Hematopoietic multipotent progenitor cell (in vitro differentiated cells): Measurements from ENCODE around the gene KSR1. TPM values are rescaled to one million over a fixed set of nuclear protein-coding genes. Genes with fewer than 3 reads are reported as not detected.

Source experiments
- DNase-seq, 3 donors: peaks; one replicate each; pipeline ENCODE4 v3.0.0-alpha.2; 2011 to 2015; ENCODE audit warnings: low read depth in 2 of 3, low spot score in 2 of 3
- total RNA-seq: library from RNA; depleted of rRNA; stranded (reverse); fragments of >200 nt; gene quantifications from one replicate; pipeline ENCODE4 v1.2.3, GENCODE V29; 2012

The KSR1 gene
- total RNA-seq, 1 donor = 43.1 TPM

DNA sequence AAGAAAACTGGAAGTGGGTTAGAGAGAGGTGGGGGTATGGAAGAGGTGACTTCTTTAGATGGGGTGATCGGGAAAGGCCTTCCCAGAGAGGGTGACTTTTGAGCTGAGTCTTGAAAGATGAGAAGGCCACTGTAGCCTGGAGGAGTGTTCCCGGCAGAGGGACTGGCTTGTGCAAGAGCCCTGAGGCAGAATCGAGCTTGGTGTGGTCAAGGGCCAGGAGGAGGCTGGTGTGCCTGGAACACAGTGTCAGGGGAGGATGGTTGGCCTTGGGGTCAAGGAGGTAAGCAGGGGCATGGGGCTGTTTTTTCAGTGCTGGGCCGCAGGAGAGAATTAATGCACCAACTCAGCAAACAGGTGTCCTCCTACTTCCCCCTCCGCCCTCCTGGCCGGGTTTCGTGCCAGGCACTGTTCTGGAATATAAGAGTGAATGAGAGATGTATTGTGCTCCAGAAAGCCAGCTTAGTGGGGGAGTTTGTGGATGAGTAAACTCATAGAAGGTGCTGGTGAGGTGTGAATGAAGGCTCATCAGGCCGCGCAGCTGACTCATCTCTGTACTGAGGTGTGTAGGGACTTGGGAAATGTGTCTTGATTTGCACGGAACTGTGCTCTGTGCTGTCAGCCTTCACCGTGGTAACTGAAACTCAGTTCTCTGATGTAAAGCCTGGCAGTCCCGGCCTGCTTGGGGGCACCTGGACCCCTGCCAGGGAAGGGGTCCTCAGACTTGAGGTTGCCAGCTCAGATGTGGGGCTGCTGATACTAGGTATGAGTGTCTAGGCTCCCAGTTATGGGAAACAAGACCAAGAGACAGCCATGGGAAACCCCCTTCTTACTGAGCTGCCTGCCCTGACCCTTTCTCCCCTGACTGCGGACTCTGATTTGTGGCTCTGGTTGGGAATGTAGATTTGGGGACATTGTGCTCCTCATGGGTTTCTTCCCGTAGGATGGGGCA is 15.3 kb downstream of the KSR1 start:
- DNase-seq = peak; percentile 22 to 51 (median 25)

DNA sequence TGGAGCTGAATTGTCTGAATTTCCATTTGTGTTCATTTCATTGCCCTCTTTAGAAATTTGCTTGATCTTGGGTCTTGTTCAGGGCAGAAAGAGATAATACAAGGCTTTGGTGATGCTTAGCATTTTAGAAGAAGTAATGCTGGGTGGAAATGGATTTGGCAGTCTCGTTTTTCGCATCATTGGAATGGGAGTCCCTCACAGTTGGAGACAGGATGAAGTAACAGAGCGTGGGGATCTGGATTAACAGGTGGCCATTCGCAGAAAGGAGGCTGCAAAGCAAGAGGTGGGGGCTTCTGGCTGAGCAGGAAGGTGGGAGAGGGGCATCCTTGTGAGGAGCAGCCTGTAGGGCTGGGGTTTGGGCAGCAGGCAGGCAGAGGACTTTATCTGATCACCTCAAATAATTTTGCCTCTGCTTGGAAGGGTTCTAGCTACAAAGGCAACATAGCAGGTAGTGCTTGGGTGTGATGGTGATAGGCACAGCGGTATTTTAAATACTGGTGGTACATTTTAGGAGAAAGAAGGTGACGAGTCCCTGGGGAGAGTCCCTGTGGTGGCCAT is 17.0 kb downstream of the KSR1 start:
- DNase-seq = no peak

DNA sequence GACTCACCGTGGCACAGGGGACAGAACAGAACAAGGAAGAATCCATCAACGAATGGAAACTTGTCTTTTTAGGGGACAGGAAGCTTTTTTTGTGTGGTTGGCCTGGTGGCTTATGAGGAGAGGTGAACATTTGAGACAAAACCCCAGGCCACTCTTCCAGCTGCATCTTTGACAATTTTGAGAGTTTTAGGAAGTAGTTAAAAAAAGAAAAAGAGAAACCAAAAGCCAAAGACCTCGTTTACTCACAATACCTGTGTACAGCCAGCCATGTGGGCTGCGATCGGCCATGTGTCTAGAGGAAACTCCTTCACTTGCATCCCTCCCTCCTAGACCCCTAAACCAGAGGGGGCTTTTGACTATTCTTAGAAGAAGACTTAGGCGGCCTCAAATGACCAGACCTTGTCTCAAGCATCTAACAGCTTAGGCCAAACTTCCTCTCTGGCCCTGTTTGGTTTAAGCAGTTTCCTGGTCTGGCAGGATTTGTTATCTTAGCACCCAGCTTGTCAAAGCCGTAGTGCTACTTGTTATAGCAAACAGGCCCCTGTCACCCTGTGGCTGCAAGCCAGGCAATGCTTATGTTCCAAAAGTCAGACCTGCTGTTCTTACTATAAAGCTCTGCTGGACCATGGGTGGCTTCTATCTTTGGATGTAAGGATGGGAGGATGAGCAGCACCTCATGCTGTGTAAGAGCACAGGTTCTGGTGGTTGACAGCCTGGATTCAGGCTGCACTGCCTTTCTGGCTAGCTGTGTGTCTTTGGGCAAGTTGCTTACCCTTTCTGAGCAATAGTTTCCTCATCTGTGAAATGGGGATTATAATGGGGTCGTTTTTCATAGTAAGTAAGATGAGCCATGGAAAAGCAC is 17.7 kb downstream of the KSR1 start:
- peak; percentile 33 to 97 (median 93) for DNase-seq

DNA sequence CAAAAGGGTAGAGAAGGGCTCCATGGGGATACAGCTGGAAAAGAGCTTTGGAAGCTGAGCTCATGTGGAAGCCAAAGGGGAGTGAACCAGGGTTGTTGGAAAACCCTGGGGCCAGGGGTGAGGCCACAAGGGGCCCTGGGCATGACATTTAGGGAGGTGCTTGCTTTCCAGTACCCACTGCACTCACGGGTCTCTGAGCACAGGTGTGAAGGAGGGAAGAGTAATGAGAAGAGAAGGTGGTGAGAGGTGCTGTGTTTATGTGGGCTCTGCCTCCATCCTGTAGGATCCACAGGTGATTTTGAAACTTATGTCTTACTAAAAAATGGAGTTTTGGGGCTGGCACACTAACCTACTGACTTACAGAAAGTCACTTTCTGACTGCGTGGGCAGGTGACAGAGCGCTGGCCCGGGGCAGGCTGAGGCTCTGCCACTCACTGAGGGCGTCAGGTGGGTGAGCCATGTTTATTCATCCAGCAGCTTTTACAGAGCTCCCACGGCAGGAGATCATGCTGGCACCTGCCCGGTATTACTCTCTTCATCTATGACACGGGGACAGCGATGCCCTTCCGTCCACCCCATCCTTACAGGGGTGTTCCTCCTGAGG is 18.9 kb downstream of the KSR1 start:
- no peak for DNase-seq

DNA sequence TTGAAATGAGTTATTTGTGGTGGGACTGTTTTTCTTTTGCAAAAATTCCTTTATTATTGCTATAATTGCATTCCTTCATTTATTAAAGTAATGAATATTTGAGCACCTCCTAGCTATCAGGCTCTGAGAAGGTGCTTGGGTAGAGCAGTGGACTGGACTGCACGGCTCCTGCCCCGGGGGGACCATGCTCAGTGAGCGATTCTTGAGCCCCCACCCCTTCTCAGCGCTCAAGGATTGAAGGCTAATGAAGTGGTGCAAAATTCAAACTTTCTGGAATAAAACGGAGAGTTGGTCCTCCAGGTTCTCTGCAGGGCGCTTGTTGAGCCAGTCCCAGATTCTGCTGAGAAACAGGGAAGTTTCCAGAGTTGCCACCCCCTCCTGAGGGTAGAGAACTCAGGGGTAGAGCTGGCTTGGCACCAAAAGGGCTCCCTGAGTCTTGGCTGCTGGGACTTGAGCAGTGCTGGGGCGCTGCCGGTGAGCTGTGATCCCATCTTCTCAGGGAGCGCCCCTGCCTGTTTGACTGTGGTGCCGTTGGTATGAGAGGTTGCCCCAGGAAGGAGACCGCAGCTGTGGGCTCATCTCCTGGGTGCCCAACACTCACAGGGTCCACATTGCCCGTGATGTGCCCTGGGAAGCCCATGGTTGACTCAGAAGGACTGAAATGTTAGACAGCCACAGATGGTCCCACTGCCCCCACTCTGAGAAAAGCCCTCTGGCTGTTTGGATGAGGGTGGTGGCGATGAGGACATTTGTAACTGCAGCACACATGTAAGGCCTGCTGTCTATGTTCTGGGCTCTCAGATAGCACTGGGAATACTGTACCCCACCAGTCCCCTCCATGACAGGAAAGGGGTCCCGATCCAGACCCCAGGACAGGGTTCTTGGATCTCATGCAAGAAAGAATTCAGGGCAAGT is 20.0 kb downstream of the KSR1 start:
- no peak for DNase-seq

DNA sequence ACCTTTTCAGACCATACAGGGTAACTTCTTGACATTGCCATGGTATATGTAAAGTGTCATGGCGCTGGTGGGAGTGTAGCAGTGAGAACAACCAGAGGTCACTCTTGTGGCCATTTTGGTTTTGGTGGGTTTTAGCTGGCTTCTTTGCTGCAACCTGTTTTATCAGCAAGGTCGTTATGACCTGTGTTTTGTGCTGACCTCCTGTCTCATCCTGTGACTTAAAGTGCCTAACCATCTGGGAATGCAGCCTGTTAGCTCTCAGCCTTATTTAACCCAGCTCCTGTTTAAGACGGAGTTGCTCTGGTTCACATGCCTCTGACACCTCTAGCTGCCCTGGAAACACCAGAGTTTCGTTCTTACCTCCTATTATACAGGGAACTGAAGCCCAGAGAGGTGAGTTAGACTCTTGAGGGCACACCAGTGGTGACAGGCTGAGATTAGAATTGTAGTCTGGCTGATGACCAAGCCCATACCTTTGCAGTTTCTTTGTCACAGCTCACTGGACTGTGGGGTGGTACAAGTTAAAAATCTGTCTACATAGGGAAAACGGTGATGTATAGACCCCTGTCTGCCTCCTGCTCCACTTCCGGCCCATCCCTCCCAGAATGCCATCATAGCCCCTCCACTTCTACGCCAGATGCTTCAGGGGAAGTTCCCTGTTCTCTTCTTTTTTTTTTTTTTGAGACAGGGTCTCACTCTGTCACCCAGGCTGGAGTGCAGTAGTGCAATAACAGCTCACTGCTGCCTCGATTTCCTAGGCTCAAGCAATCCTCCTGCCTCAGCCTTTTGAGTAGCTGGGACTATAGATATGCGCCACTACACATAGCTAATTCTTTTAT is 21.0 kb downstream of the KSR1 start:
- DNase-seq = peak in 1 of 3 donors; percentile 26

DNA sequence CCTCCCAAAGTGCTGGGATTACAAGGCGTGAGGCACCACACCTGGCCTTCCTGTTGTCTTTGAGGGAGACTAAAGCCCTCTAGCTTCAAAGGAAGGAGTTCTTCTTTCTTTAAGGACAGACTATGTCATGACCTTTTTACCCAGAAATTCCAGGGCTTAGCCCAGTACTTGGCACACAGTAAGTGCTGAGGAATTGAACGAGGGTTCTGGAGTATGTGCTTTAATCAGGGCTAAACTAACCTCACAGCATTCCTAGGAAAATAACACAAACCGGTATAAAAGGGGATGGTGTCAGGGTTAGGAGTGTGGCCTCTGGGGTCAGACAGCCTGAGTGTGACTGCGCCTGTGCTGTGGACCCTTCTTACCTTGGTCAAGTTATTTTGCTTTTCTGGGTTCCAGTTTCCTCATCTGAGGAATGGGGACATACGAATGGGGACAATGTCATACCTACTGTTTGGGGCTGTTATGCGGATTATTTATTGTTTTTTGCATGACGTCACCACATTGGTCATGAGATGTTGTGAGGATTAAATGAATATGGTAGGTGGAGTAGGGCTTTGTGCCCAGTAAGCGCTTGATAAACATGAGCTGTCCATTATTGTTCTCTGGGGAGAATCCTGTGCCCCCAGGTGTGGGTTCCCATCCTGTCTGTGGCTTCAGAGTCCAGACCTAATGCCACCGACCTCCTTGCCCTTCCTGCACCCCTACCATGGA is 21.9 kb downstream of the KSR1 start:
- no peak for DNase-seq

DNA sequence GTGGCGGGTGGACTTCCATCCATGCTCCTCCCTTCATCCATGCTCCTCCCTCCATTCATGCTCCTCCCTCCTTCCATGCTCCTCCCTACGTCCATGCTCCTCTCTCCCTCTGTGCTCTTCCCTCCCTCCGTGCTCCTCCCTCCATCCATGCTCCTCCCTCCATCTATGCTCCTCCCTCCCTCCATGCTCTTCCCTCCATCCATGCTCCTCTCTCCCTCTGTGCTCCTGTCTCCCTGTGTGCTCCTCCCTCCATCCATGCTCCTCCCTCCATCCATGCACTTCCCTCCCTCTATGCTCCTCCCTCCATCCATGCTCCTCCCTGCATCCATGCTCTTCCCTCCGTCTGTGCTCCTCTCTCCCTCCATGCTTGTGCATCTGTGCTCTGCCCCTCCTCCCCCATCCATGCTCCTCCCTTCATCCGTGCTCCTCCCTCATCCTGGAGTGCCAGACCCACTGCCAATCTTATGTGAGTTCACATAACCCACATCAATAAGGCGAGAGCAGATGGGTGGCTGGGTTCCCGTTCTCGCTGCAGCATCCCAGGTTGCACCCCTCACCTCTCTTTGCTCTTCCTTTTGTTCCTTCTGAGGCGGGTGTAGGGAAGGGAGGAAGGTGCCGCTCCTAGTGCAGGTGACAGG is 22.8 kb downstream of the KSR1 start:
- no peak for DNase-seq

DNA sequence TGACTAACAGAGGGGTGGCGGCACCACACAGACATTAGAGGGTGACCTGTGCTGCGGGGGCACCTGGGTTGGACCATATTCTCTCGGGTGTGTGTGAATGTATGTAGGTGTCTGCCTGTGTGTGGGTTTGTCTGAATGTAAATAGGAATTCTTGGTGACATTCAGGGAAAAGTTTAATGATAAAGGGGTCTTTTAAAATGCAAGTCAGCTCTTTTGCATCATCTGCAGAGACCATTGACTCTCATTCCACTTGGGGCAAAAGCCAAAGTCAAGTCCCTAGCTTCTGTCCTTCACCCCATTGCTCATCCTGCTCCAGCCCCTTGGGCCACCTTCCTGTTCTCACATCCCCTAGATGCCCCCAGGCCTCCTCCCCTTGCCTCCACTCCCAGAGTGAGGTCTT is 23.6 kb downstream of the KSR1 start:
- no peak for DNase-seq

DNA sequence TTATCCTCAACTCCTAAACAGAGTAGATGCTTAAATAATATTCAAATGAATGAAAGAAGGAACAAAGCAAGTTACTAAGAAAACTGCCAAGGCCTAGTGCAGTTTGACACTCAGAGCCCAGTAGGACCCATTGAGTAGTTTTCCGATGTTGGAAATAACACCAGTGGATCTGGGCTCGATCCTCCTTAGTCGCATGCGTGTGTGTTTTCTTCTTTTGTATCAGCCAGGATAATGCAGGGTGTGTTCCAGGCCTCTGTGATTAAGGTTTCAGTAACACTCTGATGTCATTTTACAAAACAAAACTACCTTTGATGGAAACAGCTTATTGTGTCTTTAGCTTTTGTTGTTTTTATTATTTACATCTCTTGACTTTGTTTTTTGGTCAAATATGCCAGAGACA is 24.5 kb downstream of the KSR1 start:
- no peak for DNase-seq

DNA sequence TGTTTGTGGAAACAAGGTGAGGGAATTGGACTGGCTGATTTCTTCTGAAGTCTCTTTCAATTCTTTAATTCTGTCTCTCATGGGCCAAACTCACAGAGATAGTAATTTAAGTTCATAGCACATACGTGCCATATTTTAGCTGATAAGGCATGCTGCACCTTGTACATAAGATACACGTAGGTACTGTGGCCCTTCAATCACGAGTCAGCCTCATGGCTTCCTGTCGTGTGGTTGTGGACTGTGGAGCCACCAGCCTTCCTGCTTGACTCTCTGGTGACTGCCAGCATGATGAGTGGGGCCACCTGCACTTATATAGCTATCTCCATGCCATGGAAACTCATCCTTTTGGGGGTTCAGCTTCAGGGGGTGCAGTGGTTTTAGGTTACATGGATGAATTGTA is 25.1 kb downstream of the KSR1 start:
- DNase-seq = peak in 2 of 3 donors; percentile 49 to 73

DNA sequence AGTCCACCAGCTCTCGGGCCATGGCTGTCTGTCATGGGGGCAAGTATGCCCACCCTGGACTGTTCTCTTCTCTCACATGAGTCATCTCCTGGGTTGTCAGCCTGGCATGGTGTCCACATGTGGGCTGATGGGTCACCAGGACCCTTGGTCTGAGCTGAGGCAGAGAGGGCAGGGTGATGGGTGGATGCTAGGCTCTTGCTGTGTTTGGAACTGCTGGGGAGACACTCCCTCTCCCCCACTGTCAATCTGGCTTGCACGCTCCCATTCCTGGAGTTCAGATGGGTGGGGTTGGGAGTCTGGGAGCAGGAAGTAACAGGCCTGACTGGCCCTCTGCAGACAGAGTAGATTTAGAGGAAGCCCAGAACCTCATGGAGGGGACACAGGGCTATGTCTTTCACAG is 28.9 kb downstream of the KSR1 start:
- no peak for DNase-seq

DNA sequence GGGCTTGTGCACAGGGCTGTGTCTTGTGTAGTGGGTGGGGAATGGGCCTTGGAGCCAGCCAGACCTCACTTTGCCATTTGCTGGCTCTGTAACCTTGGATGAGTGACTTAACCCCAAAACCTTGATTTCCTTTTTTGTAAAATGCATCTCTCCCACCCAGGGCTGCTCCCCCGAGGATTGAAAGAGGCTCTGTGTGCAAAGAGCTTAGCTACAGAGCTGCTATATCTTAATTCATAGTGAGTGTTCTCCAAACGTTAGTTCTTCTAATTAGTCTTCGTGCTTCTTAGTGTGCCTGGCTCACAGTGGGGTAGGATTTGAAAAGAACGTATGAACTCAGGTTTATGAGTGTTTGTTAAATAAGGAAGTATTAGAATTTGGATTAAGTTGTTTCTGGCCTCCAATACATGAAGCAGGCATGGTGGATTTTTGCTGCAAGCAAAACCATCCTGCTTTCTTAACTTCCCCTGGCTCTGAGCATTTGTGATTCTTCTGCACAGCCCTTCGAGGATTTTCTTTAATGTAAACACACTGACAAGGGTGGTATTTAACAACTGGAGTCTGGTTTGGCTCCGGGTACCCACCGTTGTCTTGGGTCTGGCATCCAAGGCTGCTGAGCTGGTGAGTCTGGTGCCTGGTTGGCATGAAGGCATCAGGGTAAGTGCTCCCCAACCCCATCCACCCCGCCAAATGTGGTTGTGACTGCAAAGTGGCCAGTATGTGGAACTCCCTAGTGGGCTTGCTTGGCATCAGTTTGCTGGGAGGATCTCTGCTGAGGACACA is 29.7 kb downstream of the KSR1 start:
- DNase-seq = no peak

DNA sequence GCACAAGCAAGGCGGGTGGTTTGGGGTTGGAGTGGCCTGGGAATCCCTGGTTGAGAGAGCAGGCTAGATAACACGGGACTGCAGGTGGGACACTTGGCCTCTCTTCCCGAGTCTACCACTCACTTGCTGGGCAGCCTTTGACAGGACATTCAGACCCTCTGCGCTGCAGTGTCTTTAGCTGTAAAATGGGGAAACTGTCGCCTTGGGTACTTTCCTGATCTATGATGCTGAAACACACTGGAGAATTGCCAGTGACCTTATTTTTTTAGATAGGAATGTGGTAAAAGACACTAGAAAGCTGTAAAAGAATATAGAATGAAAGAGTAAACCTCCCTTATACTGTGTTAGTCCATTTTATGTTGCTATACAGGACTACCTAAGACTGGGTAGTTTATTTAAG is 30.5 kb downstream of the KSR1 start:
- no peak for DNase-seq

DNA sequence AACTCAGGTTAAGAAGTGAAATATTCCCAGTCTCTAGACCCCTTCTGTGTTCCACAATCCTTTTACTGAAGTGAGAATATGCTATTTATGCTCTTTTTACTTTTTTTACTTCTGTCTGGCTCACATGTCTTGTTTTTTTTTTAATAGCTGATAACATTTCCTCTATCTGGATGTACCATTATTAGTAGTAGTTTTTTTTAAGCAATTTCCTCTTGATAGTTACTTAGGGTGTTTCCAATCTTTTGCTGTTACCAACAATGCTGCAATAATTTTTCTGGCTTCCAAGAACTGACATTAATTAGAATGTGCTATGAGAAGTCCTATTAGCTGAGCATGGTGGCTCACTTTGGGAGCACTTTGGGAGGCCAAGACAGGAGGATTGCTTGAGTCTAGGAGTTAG is 32.0 kb downstream of the KSR1 start:
- no peak for DNase-seq

DNA sequence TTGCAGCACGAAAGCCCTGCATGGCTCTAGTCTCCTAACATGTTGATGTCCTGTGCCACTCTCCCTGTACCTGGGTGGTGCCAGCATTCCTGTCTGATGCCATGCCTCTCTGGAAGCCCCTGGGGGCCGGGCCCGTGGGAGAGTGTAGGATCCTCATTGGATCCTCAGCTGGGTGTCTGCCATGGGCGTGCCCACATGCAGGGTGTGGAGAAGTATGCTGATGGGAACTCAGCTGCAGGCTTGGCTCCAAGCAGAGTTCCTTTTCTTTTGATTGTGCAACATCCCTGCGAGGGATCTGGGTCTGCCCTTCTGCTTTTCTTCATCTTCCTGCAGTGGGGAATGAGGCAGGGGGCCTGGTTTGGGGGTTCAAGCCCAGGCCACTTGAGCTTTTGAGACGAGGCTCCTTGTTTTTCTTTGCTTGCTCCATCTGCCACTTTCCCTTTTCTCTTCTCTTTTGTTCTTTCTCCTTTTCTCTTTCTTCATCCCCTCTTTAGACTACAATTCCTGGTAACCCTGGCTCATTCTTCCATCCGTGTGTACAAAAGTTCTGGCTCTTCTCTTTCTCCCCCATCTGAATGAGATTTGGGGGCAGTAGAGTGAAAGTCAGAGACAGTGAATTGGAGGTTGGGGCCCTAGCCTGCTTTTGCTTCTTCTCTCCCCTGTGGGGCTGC is 32.9 kb downstream of the KSR1 start:
- DNase-seq = no peak

DNA sequence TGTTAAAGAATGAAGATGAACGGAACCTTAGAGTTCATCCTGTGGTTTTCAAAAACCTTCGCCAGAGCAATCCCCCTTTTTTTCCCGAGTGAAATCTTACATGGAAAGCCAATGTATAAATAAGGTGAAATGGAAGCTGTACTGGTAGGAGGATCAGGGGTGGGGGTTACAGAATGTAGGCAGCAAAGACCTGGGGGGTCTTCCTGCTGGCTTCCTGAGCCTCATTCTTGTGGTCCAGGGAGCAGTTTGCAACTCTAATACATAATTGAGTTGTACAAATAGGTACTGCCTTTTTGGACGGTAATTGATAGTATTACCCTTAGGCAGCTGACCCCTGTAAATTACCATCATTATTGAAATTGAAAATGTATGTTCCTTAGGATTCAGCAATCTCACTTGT is 34.1 kb downstream of the KSR1 start:
- no peak for DNase-seq
